ENCODE data around the gene NXF1. TPM values are rescaled to one million over a fixed set of nuclear protein-coding genes. Genes with fewer than 3 reads are reported as not detected.

NXF1 gene
- total RNA-seq, 1 experiment from 2014 or later, result 69.0 TPM

GRCh38 chr11:62796281-62796680, 9.0 kb downstream of the NXF1 start:
- WGBS (ENCODE audit: extremely low coverage, insufficient read length, low lambda C conversion rate), result no CpG with 5 or more reads among the region's 7 CpGs
- no peak for DNase-seq

More at GRCh38 chr11:62796281-62796680, 9.0 kb downstream of the NXF1 start:
- H3K9me3 ChIP-seq (ENCODE audit: control insufficient read depth, low read depth, low read length), result no peaks in the 10 kb centered on the region
- Mint-ChIP-seq H3K36me3 (ENCODE audit: insufficient read depth in 1 of 3, low read depth in 3 of 3) (peaks cover 62 to 90% (median 76%) of the 10 kb centered on the region in 3 experiments), H3K4me3 (no peak overlapping the region), H3K27me3 (ENCODE audit: low read depth) (no peaks in the 10 kb centered on the region; the same call in 1 of the 2 replicates), H3K4me1 (peaks cover 6 to 8% of the 10 kb centered on the region in 2 experiments; a peak in 3 of 4 replicates), H3K9me3 (no peaks in the 10 kb centered on the region; a peak in 1 of 5 replicates), H3K27ac (no peak overlapping the region)
- no peak overlapping the region for H2AK5ac ChIP-seq (ENCODE audit: insufficient read length, low read length)
- H2BK15ac ChIP-seq (ENCODE audit: low read depth, low read length), result no peak overlapping the region
- no peak overlapping the region for H4K5ac ChIP-seq (ENCODE audit: insufficient read length, low read depth, low read length)
- no peak overlapping the region for H3K4me2 ChIP-seq (ENCODE audit: insufficient read depth, insufficient read length, low read length)
- H4K8ac ChIP-seq (replicated peaks; ENCODE audit: insufficient read length, low read depth, low read length), result no peak overlapping the region
- no peak overlapping the region for H2BK5ac ChIP-seq (ENCODE audit: insufficient read length, low read length)
- H2BK12ac ChIP-seq (ENCODE audit: insufficient read length, low read depth, low read length), result no peak overlapping the region
- no peak overlapping the region for H2BK120ac ChIP-seq (ENCODE audit: low read depth, low read length, poor library complexity, severe bottlenecking)
- no peak overlapping the region for H2BK20ac ChIP-seq (ENCODE audit: low read depth, low read length, poor library complexity, severe bottlenecking)
- TF ChIP-seq CTCF (conservative IDR thresholded peaks at IDR 0.05), result no peak
- no peaks in the 10 kb centered on the region for H3K27me3 ChIP-seq (ENCODE audit: insufficient read depth, low read length)
- no peaks in the 10 kb centered on the region for H3K23me2 ChIP-seq (ENCODE audit: insufficient read length, low read depth, low read length, poor library complexity, severe bottlenecking)
- no peak overlapping the region for H3K4ac ChIP-seq (ENCODE audit: low read depth, low read length)
- no peak overlapping the region for H3K9ac ChIP-seq (ENCODE audit: extremely low read depth, insufficient read length, low read length)
- no peak overlapping the region for H3T11ph ChIP-seq (ENCODE audit: low read length)
- H3K79me2 ChIP-seq (ENCODE audit: insufficient read depth, low read length), result no peaks in the 10 kb centered on the region; the same call in 1 of the 2 replicates
- H3K56ac ChIP-seq (ENCODE audit: insufficient read length, low read depth, low read length), result no peak overlapping the region
- H4K91ac ChIP-seq (ENCODE audit: insufficient read length, low read depth, low read length), result no peak overlapping the region
- H3K79me1 ChIP-seq (ENCODE audit: insufficient read depth, low read depth, low read length, poor library complexity, severe bottlenecking), result no peaks in the 10 kb centered on the region
- no peaks in the 10 kb centered on the region for H4K20me1 ChIP-seq (ENCODE audit: control insufficient read depth, insufficient read depth, insufficient read length)
- no peaks in the 10 kb centered on the region for H3K4me1 ChIP-seq (ENCODE audit: insufficient read depth, low read length)
- no peak overlapping the region for H3K23ac ChIP-seq (ENCODE audit: insufficient read length, low read depth, low read length)
- H3K14ac ChIP-seq (ENCODE audit: insufficient read depth, low read length), result no peak overlapping the region
- H3K18ac ChIP-seq (ENCODE audit: insufficient read length, low read depth, low read length), result no peak overlapping the region
- H2AFZ ChIP-seq (ENCODE audit: low read length), result no peak overlapping the region
- H3K27ac ChIP-seq (ENCODE audit: insufficient read length, low read depth, low read length), result no peak overlapping the region
